GM12875 (cell line): ENCODE data around the gene COQ8B.
"Not testable (repeated sequence)": the region's sequence is repeated elsewhere in the genome, so short reads cannot be mapped to it uniquely, and the experiment has no call there.

Experiments used
- H3K4me3 ChIP-seq: one replicate; pipeline ENCODE4 v1.5.1; 2011; ENCODE audit warnings: low read depth, low read length, control low read depth
- CTCF ChIP-seq: IDR thresholded peaks from 2 replicates; pipeline ENCODE4 v1.5.1; 2011; ENCODE audit warnings: low read depth, mild to moderate bottlenecking, control low read depth, inconsistent platforms, low read length, moderate library complexity, borderline replicate concordance; ENCODE audit not compliant: insufficient read depth

The COQ8B gene

GRCh38 chr19:40659116-40659515 is 57.6 kb downstream of the COQ8B start:
- TF ChIP-seq CTCF = no peak
- H3K4me3 ChIP-seq = no peak overlapping the region

GRCh38 chr19:40658031-40658430 is 58.7 kb downstream of the COQ8B start:
- no peak for TF ChIP-seq CTCF
- H3K4me3 ChIP-seq = no peak overlapping the region

GRCh38 chr19:40655684-40656083 is 61.0 kb downstream of the COQ8B start:
- H3K4me3 ChIP-seq = not testable (repeated sequence)

GRCh38 chr19:40652303-40652702 is 64.4 kb downstream of the COQ8B start:
- not testable (repeated sequence) for H3K4me3 ChIP-seq

GRCh38 chr19:40650749-40651305 is 65.9 kb downstream of the COQ8B start:
- H3K4me3 ChIP-seq = no peak overlapping the region
- TF ChIP-seq CTCF = no peak

GRCh38 chr19:40649903-40650675 is 66.6 kb downstream of the COQ8B start:
- H3K4me3 ChIP-seq = not testable (repeated sequence)

GRCh38 chr19:40646743-40647254 is 69.9 kb downstream of the COQ8B start:
- H3K4me3 ChIP-seq = no peak overlapping the region

GRCh38 chr19:40642757-40643305 is 73.9 kb downstream of the COQ8B start:
- no peak overlapping the region for H3K4me3 ChIP-seq
- TF ChIP-seq CTCF = no peak

More at GRCh38 chr19:40646743-40647254, 69.9 kb downstream of the COQ8B start:
- TF ChIP-seq CTCF = no peak
